Activated T-helper 1 cell treated with anti-CD3 and anti-CD28 coated beads, Interleukin-2, amount 50 U/mL, for 16 hours (primary cell): ENCODE results near the gene CSRP1.

Source experiments
- DNase-seq, 2 donors: peaks; one replicate each; pipeline ENCODE4 v3.0.0-alpha.2; 2020; ENCODE audit warnings: low read depth in 1 of 2, low spot score in 1 of 2

The CSRP1 gene

DNA sequence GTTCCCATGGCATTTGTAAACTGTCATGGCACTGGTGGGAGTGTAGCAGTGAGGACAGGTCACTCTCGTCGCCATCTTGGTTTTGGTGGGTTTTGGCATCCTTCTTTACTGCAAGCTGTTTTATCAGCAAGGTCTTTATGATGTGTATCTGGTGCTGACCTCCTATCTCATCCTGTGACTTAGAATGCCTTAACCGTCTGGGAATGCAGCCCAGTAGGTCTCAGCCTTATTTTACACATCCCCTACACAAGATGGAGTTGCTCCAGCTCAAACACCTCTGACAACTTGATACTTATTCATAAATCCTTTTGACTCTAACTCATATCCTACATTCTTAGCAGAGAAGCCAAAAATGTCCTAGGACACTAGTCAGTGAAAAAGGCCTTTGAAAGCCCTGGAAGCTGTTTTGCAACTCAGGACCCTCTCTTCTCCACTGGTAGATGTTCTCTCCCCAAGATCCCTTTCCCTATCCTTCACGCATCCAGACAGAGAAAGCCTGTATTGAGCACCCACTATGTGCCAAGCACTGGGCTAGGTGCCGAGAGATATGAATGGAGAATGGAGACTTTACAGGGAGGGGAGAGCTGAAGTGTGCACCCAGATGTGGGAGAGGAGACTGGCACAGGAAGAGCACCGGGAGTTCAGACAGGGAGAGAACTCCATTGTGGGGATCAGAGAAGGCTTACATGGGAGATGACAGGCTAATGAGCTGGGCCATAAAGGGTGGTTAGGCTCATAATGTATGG lies 6.7 kb upstream of the CSRP1 start:
- no peak for DNase-seq

DNA sequence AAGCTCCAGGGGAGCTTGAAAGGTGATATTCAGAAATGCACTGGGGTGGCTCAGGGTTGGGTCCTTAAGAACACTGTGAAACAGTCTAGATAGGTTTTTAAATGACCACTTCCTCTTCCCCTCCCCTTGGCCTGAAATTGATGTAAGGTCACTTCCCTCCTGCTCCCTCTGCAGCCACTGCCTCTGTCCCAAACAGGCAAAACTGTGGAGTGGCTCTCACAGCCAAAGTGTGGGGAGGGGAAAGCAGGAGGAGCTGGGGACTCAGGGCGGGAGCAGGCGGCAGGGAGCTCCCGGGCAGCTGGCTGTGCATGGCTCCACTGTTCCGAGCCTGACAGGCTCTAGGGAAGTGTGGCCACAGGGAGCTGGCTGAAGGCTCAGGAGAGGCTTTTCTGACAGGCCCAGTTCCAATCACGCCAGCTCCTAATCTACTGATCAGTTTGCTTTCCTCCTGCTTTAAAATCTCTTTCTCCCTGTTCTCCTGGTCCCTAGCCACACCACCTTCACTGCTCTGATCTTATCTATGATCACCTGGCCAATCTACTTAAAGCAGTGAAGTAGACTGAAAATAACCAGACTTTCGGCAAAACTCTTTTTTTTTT lies 5.1 kb upstream of the CSRP1 start:
- DNase-seq, result no peak

DNA sequence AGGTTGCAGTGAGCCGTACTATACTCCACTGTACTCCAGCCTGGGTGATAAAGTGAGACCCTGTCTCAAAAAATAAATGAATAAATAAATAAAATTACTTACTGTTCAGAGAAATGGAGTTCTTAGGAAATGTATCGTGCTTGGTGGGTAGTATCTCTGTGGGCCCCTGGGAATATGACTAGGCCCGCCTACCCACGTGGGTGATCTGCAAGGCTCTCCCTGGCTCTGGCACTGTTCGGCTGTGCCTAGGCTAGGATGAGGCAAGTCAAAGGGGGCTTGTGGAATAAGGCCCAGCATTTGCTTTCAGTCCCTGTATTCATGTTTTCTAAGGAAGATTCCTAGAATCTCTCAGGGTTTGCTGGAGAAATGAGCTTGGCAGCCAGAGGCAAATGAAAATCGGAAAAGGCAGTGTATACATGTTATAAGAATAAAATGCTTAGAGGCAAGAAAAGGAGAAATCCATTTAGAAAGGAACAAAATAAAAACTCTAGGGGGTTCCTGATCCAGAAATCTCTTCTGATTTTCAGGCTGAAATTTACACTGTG lies 4.5 kb upstream of the CSRP1 start:
- DNase-seq, result no peak

DNA sequence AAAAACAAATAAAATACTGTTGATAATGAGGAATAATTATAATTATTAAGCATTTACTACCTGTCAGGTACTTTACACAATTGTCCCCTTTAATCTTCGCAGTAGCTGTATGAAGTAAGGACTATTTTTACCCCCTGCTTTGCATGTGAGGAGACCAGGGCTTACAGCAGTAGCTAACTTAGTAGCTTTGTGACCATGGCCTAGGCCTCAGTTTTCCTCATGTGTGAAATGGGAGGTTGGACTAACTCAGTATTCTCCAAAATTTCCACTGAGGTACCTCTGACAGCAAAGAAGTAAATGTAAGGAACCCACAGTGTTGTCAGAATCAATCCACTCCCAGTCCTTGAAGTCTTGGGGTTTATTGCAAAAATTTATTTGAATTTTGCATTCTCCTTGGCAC lies 3.8 kb upstream of the CSRP1 start:
- no peak for DNase-seq

DNA sequence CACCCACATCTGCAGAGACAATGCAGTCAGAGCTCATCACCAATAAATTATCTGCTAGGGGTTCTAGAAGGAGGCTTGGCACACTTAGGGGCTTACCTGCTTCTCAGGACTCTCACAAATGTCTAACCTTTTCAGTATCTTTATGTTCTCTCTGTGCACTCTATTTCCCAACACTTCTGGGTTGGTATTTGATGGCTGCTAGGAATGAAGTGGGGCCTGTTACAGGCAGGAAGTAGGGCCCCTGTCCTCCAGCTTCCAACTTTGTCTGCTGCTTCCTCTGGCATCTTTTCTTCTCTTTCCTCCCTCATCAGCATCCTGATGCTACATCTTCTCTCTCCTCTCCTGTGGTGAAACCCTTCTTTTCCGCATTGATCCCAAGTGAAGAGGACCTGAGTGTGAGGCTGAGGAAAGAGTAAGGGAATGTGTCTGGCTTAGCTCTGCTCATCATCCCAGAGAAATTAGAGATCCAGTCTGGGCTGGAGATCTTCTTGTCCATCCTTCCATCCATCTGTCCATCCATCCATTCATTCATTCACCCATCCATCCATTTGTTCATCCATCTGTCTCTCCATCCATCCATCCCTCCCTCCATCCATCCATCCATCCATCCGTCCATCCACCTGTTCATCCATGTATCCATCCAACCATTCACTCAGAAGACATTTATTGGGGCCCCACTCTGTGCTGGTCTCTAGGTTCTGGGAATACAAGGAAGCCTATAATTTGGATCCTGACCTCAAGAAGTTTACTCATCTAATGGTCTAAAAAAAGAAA lies 2.9 kb upstream of the CSRP1 start:
- no peak for DNase-seq

DNA sequence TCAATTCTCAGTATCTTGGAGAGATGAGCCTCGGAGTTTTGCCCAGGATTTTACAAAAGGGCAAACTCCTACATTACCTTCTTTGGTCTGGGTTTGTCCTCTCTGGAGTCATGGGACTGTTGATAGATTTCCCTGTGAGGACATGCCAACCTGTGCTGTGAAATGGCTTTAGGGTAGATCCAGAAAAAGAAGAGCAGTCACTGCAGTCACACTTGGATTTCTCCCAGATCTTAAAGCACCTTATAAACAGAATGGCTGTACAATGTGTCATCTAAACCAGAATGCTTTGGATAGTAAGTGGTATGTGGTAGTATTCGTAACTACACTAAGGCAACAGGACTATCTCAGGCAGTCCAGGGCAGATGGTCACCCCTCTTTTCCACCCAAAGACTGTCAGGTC lies 1.9 kb upstream of the CSRP1 start:
- DNase-seq, result no peak

DNA sequence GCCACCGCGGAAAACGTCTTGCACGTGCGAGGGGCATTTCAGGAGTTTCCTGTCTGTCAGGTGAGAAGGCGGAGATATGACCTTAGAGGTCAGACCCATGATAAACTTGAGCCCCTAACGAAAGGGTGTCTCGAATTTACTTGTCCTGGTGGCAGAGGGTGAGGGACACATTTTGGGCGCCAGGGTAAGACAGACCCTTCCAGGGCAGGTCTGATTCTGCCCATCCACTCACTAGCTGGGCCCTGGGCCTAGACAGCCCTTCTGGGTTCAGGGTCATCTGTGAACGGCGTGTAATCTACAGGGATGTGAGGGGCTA lies 395 bp upstream of the CSRP1 start:
- DNase-seq, result no peak

DNA sequence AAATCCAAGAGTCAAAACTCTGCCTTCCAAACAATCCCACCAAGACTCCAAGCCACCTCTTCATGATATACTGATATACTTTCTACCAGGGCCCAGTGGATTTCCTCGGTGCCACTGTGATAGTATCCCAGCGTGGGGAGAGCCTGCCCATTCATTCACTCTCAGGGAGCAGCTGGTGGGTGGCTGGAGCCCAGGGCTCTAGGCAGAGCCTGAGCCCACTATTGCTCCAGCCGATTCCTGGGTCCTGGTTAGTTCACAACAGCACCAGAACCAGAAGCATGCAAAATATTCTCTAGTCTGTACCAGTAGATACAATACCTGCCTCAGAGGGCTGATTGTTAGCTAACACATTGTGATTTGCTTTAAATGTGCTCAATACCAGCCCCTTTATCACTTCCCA lies 831 bp downstream of the CSRP1 start:
- DNase-seq, result no peak

DNA sequence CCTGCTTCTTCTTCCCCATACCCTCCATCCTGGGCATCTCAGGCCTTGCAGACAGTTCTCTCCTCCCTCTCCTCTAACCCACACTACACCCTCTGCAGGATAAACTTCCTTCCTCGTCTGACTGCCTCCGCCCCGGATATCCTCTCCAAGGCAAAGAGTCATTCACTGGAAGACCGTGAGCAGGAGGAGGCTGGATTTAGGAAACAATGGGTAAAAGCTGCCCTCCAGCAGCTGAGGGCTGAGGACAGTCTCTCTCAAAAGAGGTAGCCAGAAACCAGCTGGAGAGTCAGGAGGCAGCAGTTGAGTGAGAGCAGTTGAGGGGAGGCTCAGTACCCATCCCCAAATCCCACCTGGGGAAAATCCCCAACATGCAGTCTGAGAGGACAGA lies 1.4 kb downstream of the CSRP1 start:
- DNase-seq, result no peak

DNA sequence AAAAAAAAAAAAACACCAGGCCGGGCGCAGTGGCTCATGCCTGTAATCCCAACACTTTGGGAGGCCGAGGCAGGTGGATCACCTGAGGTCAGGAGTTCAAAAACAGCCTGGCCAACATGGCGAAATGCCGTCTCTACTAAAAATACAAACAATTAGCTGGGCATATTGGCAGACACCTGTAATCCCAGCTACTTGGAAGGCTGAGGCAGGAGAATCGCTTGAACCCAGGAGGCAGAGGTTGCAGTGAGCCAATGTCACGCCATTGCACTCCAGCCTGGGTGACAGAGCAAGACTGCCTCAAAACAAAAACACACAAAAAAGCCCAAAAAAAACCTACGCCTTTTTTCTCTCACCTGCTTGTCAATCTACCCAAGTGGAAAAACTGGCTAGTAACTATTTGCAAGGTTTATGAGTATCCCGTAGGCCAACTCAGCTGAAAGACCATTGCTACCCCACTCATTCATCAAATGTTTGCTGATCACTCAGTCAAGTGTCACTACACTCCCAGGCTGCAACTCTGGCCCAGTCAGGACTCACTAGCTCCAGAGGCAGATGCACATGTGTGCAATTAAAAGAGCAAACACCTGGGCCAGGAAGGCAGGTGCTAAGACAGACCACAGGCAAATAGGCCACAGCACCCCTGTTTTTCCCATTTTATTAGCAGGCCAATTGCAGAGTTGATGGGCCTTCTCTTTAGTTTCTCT lies 2.0 kb downstream of the CSRP1 start:
- no peak for DNase-seq

DNA sequence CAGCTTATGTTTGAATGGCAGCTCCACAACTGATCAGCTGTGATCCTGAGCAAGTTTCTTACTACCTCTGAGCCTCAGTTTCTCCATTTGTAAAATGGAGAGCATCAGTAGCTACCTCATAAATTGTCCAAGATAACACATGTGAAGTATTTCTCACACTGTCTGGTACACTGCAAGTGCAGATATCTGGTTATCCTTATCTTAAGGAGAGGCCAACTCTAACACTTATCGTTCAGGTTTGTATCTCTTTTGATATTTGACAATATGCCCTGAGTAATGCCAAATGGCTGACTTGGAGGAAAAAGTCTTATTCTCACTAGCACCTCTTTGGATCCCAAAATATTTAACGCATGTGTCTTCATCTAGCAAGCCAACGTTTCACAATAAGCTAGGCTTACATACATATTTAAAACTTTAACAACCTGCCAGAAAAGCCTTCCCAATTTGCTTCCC lies 2.7 kb downstream of the CSRP1 start:
- DNase-seq, result no peak

DNA sequence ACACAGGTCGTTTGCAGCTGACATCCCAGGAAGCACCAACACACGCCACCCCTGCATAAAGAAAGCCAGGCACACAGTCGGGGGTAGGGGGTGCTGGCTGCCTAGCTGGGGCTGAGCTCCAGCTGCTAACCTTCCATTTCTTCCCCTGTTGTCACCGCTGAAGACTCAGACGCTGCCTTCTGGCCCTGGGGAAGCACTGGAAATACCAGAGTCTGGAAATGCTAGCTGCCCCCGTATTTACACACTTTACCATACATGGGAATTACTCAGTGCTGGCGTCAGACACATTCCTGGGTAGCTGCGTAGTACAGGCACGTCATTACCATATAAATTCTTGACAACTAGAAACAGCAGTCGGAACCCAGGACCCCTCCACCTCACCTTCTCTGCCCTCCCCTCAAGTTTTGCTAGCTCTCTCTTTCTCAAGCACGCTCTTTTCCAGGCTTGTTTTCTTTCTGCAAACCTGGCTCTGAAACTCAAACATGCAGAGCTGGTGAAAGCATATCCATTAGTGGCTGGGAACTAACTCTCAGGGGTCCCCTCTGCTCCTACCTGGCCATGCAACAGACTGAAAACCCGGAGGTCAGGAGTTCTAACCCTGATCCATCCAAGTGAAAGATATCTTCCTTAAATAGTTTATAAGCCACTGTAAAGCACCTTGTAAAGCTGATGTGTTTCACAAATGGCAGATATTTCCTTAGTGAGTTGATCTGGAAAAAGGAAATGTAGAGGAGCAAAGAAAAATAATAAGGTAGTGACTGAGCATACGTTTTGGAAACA lies 3.3 kb downstream of the CSRP1 start:
- no peak for DNase-seq

DNA sequence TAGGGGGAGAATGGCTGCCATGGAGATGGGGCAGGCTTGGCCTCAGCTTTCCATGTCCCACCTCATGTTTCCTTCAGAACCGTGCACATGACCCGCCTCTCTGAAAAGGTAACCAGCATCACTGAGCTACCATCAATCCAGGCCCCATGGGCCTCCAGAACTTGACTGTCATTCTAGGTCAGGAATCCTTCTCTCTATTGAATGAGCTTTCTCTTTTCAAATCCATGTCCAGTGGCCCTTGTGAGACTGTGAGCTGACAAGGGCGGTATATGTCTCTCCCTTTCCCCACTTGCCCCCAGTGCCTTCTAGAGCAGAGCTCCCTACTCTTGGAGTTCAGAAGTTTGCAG lies 4.4 kb downstream of the CSRP1 start:
- no peak for DNase-seq

DNA sequence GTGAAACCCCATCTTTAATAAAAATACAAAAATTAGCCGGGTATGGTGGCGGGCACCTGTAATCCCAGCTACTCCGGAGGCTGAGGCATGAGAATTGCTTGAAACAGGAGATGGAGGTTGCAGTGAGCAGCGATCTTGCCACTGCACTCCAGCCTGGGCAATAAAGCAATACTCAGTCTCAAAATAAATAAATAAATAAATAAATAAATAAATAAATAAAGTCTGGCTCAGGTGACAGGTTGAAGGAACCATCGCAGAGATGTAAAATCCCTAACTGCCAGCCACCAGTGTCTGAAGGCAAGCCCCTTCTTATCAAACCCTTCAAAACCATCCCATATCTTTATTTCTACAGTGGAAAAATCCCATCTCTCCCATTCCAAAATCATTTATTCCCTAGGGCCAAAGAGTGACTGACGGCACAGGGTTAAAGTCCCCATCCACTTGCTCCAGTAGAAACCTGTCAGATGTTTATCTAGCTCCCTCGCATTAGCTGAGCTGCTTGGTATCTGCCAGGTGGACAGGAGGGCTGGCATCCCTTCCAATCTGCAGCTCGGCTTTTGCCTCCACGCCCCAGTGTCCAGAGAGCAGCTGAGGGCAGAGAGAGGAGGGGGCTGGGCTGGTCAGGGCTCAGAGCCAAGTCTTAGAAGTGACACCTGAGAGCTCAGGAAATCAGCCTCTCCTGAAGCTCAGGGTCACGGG lies 5.0 kb downstream of the CSRP1 start:
- DNase-seq, result no peak

DNA sequence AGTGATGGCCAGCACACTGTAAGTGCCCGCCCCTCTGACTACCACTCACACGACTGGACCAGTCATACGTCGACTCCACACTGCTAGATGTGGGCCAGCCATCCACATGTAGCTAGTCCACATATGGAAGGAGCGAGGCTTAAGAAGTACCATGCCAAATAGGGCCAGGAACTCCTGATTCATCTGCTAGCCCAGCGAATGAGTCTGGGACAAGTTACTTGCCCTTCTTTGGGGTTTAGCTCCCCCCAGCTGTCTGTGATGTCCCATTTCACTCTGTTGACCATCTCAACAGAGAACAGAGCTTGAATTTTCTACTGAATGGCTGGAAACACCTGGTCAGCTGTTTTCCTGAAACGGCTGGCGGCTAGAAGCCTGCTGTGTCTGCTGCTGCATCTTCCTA lies 5.8 kb downstream of the CSRP1 start:
- no peak for DNase-seq

DNA sequence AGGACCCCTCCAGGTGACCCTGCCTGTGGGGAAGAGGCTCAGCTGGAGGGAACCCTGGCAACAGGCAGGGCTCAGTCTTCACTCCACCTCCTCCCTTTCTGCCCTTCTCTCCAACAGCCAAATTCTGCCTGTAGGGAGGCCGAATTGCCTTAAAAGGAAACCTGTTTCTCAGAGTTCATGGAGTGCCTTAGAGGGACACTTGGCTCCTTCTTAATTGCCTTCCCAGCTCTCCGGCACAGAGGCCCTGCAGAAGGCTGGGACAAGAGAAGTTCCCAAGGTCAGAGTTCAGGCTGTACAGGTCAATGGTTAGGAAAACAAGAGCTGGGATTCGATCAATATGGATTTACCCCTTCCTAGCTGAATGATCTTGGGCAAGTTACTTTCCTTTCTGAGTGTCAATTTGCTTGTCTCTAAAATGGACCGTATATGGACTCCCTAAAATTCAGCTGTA lies 6.2 kb downstream of the CSRP1 start:
- DNase-seq, result no peak

DNA sequence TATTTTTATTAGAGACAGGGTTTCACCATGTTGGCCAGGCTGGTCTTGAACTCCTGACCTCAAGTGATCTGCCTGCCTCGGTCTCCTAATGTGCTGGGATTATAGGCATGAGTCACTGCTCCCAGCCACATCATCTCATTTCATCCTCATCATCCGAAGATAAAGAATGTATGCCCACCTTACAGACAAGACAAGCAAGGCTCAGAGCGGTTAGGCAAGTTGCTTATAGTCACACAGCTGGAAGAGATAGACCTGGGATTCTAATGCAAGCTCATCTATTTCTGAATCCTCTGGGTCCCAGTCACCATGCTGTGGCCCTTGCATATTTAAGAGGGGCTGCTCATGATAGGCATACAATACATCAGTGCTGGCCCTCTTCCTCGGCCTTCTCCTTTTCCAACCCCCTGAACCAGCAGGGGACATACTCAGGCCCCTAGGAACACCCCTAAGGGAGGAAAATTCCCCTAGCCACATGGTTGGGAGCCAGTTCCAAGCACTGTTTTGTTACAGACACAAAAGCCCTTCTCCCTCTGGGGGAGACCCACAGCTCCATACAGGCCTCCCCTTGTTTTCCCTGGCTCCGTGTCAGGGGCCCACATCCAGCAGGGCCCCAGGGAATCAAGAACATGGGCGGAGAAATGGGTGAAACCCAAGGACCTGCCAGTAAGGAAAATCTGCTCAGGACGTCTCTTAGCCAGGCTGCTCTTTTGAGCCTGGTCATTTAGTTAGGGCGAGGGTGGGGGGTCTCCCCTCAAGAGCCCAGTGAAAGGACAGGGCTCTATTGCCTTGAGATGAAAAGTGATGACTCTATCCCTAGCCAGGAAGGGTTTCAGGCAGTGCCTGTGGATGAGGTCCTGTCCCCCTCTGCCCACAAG lies 6.9 kb downstream of the CSRP1 start:
- no peak for DNase-seq

DNA sequence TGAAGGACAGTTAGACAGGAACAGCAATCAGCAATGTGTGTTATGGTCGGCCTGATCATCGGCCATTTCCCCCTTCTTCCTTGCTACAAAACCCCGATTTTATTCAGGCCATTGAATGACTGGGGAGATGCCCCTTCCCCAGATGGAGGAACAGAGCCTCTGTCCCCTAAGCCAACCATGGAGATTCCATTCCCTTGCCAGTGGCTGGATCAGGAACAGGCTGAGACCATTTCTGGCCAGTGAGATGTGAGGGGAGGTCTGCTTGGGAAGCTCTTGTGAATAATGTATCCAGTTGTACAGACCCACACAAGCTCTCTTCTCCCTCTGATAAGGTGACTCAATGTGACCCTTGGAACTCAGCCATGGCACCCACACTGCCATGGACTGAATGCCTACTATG lies 7.7 kb downstream of the CSRP1 start:
- no peak for DNase-seq

DNA sequence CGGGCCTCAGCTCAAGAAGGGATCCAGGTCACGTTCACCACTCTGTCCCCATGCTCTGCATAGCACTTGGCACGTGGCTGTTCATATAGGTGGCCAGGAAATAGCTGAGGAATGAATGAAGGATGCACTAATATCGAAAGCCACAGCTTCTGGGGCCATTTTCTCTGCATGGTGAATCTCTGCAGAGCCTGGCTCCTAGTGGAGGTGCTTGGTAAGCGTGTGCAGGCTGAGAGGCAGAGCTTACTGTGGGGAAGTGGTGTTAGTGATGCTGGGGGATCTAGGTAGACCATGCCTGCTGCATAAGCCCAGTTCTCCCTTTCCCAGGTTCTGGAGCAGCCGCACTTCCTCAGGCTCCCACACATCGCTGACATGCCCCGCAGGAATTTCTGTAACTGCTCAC lies 8.3 kb downstream of the CSRP1 start:
- no peak for DNase-seq
